H1 (cell line): ENCODE data around the gene LRRC9. TPM values are rescaled to one million over a fixed set of nuclear protein-coding genes. Genes with fewer than 3 reads are reported as not detected.

Experiments used
- FOSL1 ChIP-seq: IDR thresholded peaks from 2 replicates; pipeline ENCODE4 v1.6.1; 2011; ENCODE audit warnings: mild to moderate bottlenecking, low read depth, low read length, moderate library complexity; ENCODE audit not compliant: insufficient read depth
- polyA plus RNA-seq, 7 experiments: library from polyadenylated mRNA; depleted of rRNA in 3 of 7; stranded (reverse) in 5 of 7; unstranded in 2 of 7; fragments of >200 nt in 5 of 7; fragments of 200-250 nt in 2 of 7; gene quantifications; 1 replicate in 5 of 7; 2 replicates in 1 of 7; 4 replicates in 1 of 7; pipeline versions ENCODE4 v1.2.1 to v1.2.3, GENCODE V29; 2011 to 2013; ENCODE audit warnings: missing spikeins in 2 of 7, mixed read lengths in 2 of 7
- total RNA-seq: library from RNA; stranded (reverse); fragmentation: NEBNext Ultra II Directional; extraction: Animal tissue kit (Norgen Biotek cat#: 25700); gene quantifications from 2 replicates; pipeline ENCODE4 v1.2.1, GENCODE V29; 2021

The LRRC9 gene
- total and polyA plus RNA-seq, 2 of the 8 experiments (the other 6 are each of a cell fraction or from before 2014, with no cell fraction given) = 0.12 to 0.84 TPM

GRCh38 chr14:59959668-59960067 lies 39.7 kb downstream of the LRRC9 start (continued):
- TF ChIP-seq FOSL1 = no peak
- TF ChIP-seq, all 59 proteins: peak for 0
